WTC11 (cell line): ENCODE results near the gene TNFRSF6B. TPM values are rescaled to one million over a fixed set of nuclear protein-coding genes. Genes with fewer than 3 reads are reported as not detected.

Experiments used
- ATAC-seq: fragments of 200-7000 bp; cut with Tn5 transposase; 2 replicates; pipeline ENCODE4 v1.10.0; 2021; ENCODE audit warnings: mild to moderate bottlenecking, moderate library complexity
- CTCF ChIA-PET: fragments of 300-600 bp; sonication (Branson Sonifier 250); formaldehyde crosslinking; loops from one replicate; lab custom pipeline; 2021; ENCODE audit warnings: antibody characterized with exemption; lab: Charles Lee
- POLR2A ChIA-PET: fragments of 350-600 bp; sonication (Branson Sonifier 250); formaldehyde crosslinking; loops from one replicate; lab custom pipeline; 2021; ENCODE audit warnings: antibody characterized with exemption; lab: Charles Lee
- DNase-seq: peaks from one replicate; pipeline ENCODE4 v3.0.0; 2021; ENCODE audit warnings: low spot score
- H3K27ac Mint-ChIP-seq: 2 replicates; pipeline ENCODE4 v1.8.0; 2021; ENCODE audit warnings: mixed read lengths
- H3K27me3 Mint-ChIP-seq: 2 replicates; pipeline ENCODE4 v1.8.0; 2021; ENCODE audit warnings: low read depth, mild to moderate bottlenecking, moderate library complexity, mixed read lengths
- H3K36me3 Mint-ChIP-seq: 2 replicates; pipeline ENCODE4 v1.8.0; 2021; ENCODE audit warnings: mixed read lengths
- H3K4me1 Mint-ChIP-seq: 2 replicates; pipeline ENCODE4 v1.8.0; 2022; ENCODE audit warnings: mixed read lengths
- H3K4me3 Mint-ChIP-seq: 2 replicates; pipeline ENCODE4 v1.8.0; 2021; ENCODE audit warnings: mild to moderate bottlenecking, moderate library complexity, mixed read lengths
- H3K9me3 Mint-ChIP-seq: 2 replicates; pipeline ENCODE4 v1.8.0; 2021; ENCODE audit warnings: mixed read lengths
- CREB1 ChIP-seq: sonication (generic); formaldehyde crosslinking; IDR thresholded peaks from 2 replicates; pipeline ENCODE4 v1.8.0; 2023; ENCODE audit warnings: mild to moderate bottlenecking, missing genetic modification reagents
- CTCF ChIP-seq: fragments of 200-600 bp; IDR thresholded peaks from 2 replicates; pipeline ENCODE4 v1.8.0; 2022; ENCODE audit warnings: antibody characterized with exemption
- E2F1 ChIP-seq: sonication (generic); formaldehyde crosslinking; IDR thresholded peaks from 2 replicates; pipeline ENCODE4 v1.8.0; 2022; ENCODE audit warnings: mild to moderate bottlenecking, missing genetic modification reagents
- ELF4 ChIP-seq: sonication (generic); formaldehyde crosslinking; IDR thresholded peaks from 2 replicates; pipeline ENCODE4 v1.8.1; 2022; ENCODE audit warnings: low read depth, mild to moderate bottlenecking, moderate library complexity, missing genetic modification reagents
- EMX1 ChIP-seq: fragments of 250-450 bp; sonication (Bioruptor Pico); IDR thresholded peaks from 2 replicates; pipeline ENCODE4 v1.8.0; 2021; ENCODE audit warnings: mild to moderate bottlenecking
- FOXJ3 ChIP-seq: sonication (generic); formaldehyde crosslinking; IDR thresholded peaks from 2 replicates; pipeline ENCODE4 v1.9.0; 2021; ENCODE audit warnings: missing genetic modification reagents, mild to moderate bottlenecking, borderline replicate concordance
- FOXK1 ChIP-seq: sonication (generic); formaldehyde crosslinking; IDR thresholded peaks from 2 replicates; pipeline ENCODE4 v1.8.0; 2022; ENCODE audit warnings: mild to moderate bottlenecking, moderate library complexity, missing genetic modification reagents
- FOXP1 ChIP-seq: sonication (generic); formaldehyde crosslinking; IDR thresholded peaks from 2 replicates; pipeline ENCODE4 v1.8.0; 2022; ENCODE audit warnings: missing genetic modification reagents, mild to moderate bottlenecking, moderate library complexity, borderline replicate concordance
- GTF2I ChIP-seq: fragments of 250-450 bp; sonication (Bioruptor Pico); conservative IDR thresholded peaks from 2 replicates; pipeline ENCODE4 v1.4.0; 2021; ENCODE audit warnings: mild to moderate bottlenecking
- HMGA2 ChIP-seq: fragments of 250-450 bp; sonication (Bioruptor Pico); IDR thresholded peaks from 2 replicates; pipeline ENCODE4 v1.4.0; 2021; ENCODE audit warnings: mild to moderate bottlenecking, moderate library complexity
- IRF1 ChIP-seq: sonication (generic); formaldehyde crosslinking; IDR thresholded peaks from 2 replicates; pipeline ENCODE4 v1.8.0; 2023; ENCODE audit warnings: missing genetic modification reagents
- JAZF1 ChIP-seq: fragments of 250-450 bp; sonication (Bioruptor Pico); IDR thresholded peaks from 2 replicates; pipeline ENCODE4 v1.9.0; 2021; ENCODE audit warnings: moderate library complexity, mild to moderate bottlenecking, inconsistent platforms
- MLX ChIP-seq: sonication (generic); formaldehyde crosslinking; IDR thresholded peaks from 2 replicates; pipeline ENCODE4 v1.8.1; 2023; ENCODE audit warnings: mild to moderate bottlenecking, missing genetic modification reagents, moderate library complexity
- MXD4 ChIP-seq: fragments of 250-450 bp; sonication (Bioruptor Pico); IDR thresholded peaks from 2 replicates; pipeline ENCODE4 v1.8.0; 2021; ENCODE audit warnings: mild to moderate bottlenecking, moderate library complexity, borderline replicate concordance
- NFATC4 ChIP-seq: fragments of 250-450 bp; sonication (Bioruptor Pico); IDR thresholded peaks from 2 replicates; pipeline ENCODE4 v1.9.0; 2021; ENCODE audit warnings: mild to moderate bottlenecking
- NR2C2 ChIP-seq: sonication (generic); formaldehyde crosslinking; IDR thresholded peaks from 2 replicates; pipeline ENCODE4 v1.8.0; 2022; ENCODE audit warnings: mild to moderate bottlenecking, missing genetic modification reagents
- NR3C1 ChIP-seq: sonication (generic); formaldehyde crosslinking; conservative IDR thresholded peaks from 2 replicates; pipeline ENCODE4 v1.8.1; 2023; ENCODE audit warnings: low read depth, mild to moderate bottlenecking, missing genetic modification reagents
- RORB ChIP-seq: fragments of 250-450 bp; sonication (Bioruptor Pico); IDR thresholded peaks from 2 replicates; pipeline ENCODE4 v1.9.0; 2021; ENCODE audit warnings: mild to moderate bottlenecking
- SMAD3 ChIP-seq: sonication (generic); formaldehyde crosslinking; IDR thresholded peaks from 2 replicates; pipeline ENCODE4 v1.8.0; 2022; ENCODE audit warnings: missing genetic modification reagents, mild to moderate bottlenecking, borderline replicate concordance
- USF2 ChIP-seq: sonication (generic); formaldehyde crosslinking; IDR thresholded peaks from 2 replicates; pipeline ENCODE4 v1.8.1; 2023; ENCODE audit warnings: mild to moderate bottlenecking, missing genetic modification reagents, moderate library complexity
- ZBTB21 ChIP-seq: sonication (generic); formaldehyde crosslinking; IDR thresholded peaks from 2 replicates; pipeline ENCODE4 v1.8.1; 2023; ENCODE audit warnings: mild to moderate bottlenecking, missing genetic modification reagents, borderline replicate concordance
- ZMAT4 ChIP-seq: fragments of 250-450 bp; sonication (Bioruptor Pico); IDR thresholded peaks from 2 replicates; pipeline ENCODE4 v1.9.0; 2021; ENCODE audit warnings: mild to moderate bottlenecking
- ZNF219 ChIP-seq: sonication (generic); formaldehyde crosslinking; IDR thresholded peaks from 2 replicates; pipeline ENCODE4 v1.8.0; 2023; ENCODE audit warnings: missing genetic modification reagents, mild to moderate bottlenecking, borderline replicate concordance
- ZNF416 ChIP-seq: fragments of 250-450 bp; sonication (Bioruptor Pico); IDR thresholded peaks from 2 replicates; pipeline ENCODE4 v1.9.0; 2021; ENCODE audit warnings: mild to moderate bottlenecking, inconsistent platforms
- ZNF671 ChIP-seq: fragments of 250-450 bp; sonication (Bioruptor Pico); IDR thresholded peaks from 2 replicates; pipeline ENCODE4 v1.8.0; 2021; ENCODE audit warnings: mild to moderate bottlenecking
- total RNA-seq: library from RNA; stranded (reverse); gene quantifications from 3 replicates; pipeline ENCODE4 v1.2.3, GENCODE V29; 2021

TNFRSF6B gene
- total RNA-seq, 1 experiment from 2014 or later, result not detected

GRCh38 chr20:63733579-63734081 lies 37.2 kb downstream of the TNFRSF6B start:
- Mint-ChIP-seq H3K36me3 (peaks cover 8% of the 10 kb centered on the region; the same call in 1 of the 2 replicates), H3K27me3 (no peaks in the 10 kb centered on the region), H3K9me3 (no peaks in the 10 kb centered on the region), H3K4me3 (no peak overlapping the region), H3K27ac (no peak overlapping the region; the same call in 1 of the 2 replicates), H3K4me1 (no peaks in the 10 kb centered on the region)
- ChIA-PET CTCF (no interaction called here), POLR2A (no interaction called here)
- DNase-seq (no peak), ATAC-seq (no peak)
- no peak for TF ChIP-seq RORB (CRISPR knock-in tag)
- TF ChIP-seq FOXK1, result no peak

GRCh38 chr20:63734111-63734945 lies 37.9 kb downstream of the TNFRSF6B start:
- Mint-ChIP-seq H3K4me3 (no peak overlapping the region), H3K36me3 (peaks cover 8% of the 10 kb centered on the region; the same call in 1 of the 2 replicates), H3K27ac (no peak overlapping the region; the same call in 1 of the 2 replicates), H3K9me3 (no peaks in the 10 kb centered on the region), H3K27me3 (no peaks in the 10 kb centered on the region), H3K4me1 (no peaks in the 10 kb centered on the region)
- DNase-seq (no peak), ATAC-seq (no peak)
- ChIA-PET POLR2A (no interaction called here), CTCF (interaction anchor here (3.1 kb wide), 1 partner anchor 41 kb away, joined by 14 read pairs; no protein-coding TSS in a partner anchor)
- TF ChIP-seq HMGA2 (CRISPR knock-in tag) (no peak), SMAD3 (CRISPR knock-in tag) (no peak), ZNF671 (CRISPR knock-in tag) (no peak), NR3C1 (no peak), ELF4 (CRISPR knock-in tag) (no peak), JAZF1 (CRISPR knock-in tag) (no peak), NFATC4 (CRISPR knock-in tag) (no peak), EMX1 (CRISPR knock-in tag) (no peak), IRF1 (no peak), ZNF416 (CRISPR knock-in tag) (no peak), CREB1 (CRISPR knock-in tag) (no peak)

- no peaks in the 10 kb centered on the region for H3K4me1 Mint-ChIP-seq
- no peak overlapping the region for H3K27ac Mint-ChIP-seq
- peaks cover 8% of the 10 kb centered on the region; the same call in 1 of the 2 replicates for H3K36me3 Mint-ChIP-seq
- no peaks in the 10 kb centered on the region for H3K27me3 Mint-ChIP-seq
- no peak overlapping the region for H3K4me3 Mint-ChIP-seq
- ChIA-PET CTCF (interaction anchor here (1.7 to 3.1 kb wide), 2 partner anchors 28 to 40 kb away, joined by 7 to 14 read pairs; partner anchors contain the start of genes ARFRP1 and ZGPAT), POLR2A (no interaction called here)
- no peak for ATAC-seq
- no peak for DNase-seq
- no peaks in the 10 kb centered on the region for H3K9me3 Mint-ChIP-seq
- TF ChIP-seq ZMAT4 (CRISPR knock-in tag) (no peak), MXD4 (CRISPR knock-in tag) (no peak), E2F1 (CRISPR knock-in tag) (no peak), ZNF219 (CRISPR knock-in tag) (no peak), CTCF (no peak), FOXP1 (CRISPR knock-in tag) (no peak), MLX (CRISPR knock-in tag) (no peak), GTF2I (no peak), NR2C2 (no peak), NR3C1 (no peak), SMAD3 (CRISPR knock-in tag) (no peak), ZBTB21 (no peak), USF2 (CRISPR knock-in tag) (no peak), ZNF416 (CRISPR knock-in tag) (no peak), FOXJ3 (CRISPR knock-in tag) (no peak)
Measured at GRCh38 chr20:63734946-63735858, 38.8 kb downstream of the TNFRSF6B start.
